Caco-2 (cell line): ENCODE measurements around the gene LIMA1. TPM values are rescaled to one million over a fixed set of nuclear protein-coding genes. Genes with fewer than 3 reads are reported as not detected.

Source experiments
- BruUV-seq: library from RNA; stranded (reverse); fragments of 400-500 nt; replicated peaks from 2 replicates; lab custom pipeline; 2021; lab: Mats Ljungman, UMichigan
- CTCF ChIA-PET: fragments of 300-600 bp; sonication (Branson Sonifier 250); formaldehyde crosslinking; loops from one replicate; lab custom pipeline; 2022; ENCODE audit warnings: antibody characterized with exemption; lab: Charles Lee
- POLR2A ChIA-PET: fragments of 300-600 bp; sonication (Branson Sonifier 250); formaldehyde crosslinking; loops from one replicate; lab custom pipeline; 2022; ENCODE audit warnings: antibody characterized with exemption; lab: Charles Lee
- DNase-seq, 2 experiments: peaks; one replicate each; pipeline versions ENCODE4 v3.0.0 to v3.0.0-alpha.2; 2020 to 2022
- H3K27me3 ChIP-seq: replicated peaks from 2 replicates; pipeline ENCODE4 v1.6.0; 2011; ENCODE audit warnings: low read length; ENCODE audit not compliant: control insufficient read depth, insufficient read depth
- H3K36me3 ChIP-seq: 2 replicates; pipeline ENCODE4 v1.5.1; 2011; ENCODE audit warnings: low read length; ENCODE audit not compliant: control insufficient read depth, insufficient read depth
- H3K4me1 ChIP-seq: fragments of 250-450 bp; sonication (Bioruptor Pico); 2 replicates; pipeline ENCODE4 v1.5.1; 2020; ENCODE audit warnings: mild to moderate bottlenecking
- H3K4me3 ChIP-seq: 2 replicates; pipeline ENCODE4 v1.5.1; 2011; ENCODE audit warnings: low read depth, mild to moderate bottlenecking, control low read depth, low read length
- H3K9me3 ChIP-seq: fragments of 250-450 bp; sonication (Bioruptor Pico); 2 replicates; pipeline ENCODE4 v1.5.1; 2020; ENCODE audit warnings: mild to moderate bottlenecking, moderate library complexity
- H3K27ac Mint-ChIP-seq: one replicate; pipeline ENCODE4 v1.8.0; 2022; ENCODE audit warnings: mixed read lengths; ENCODE audit not compliant: unreplicated experiment
- H3K27me3 Mint-ChIP-seq: one replicate; pipeline ENCODE4 v1.8.0; 2022; ENCODE audit warnings: mixed read lengths; ENCODE audit not compliant: insufficient read depth, unreplicated experiment
- H3K36me3 Mint-ChIP-seq: one replicate; pipeline ENCODE4 v1.8.0; 2022; ENCODE audit warnings: mild to moderate bottlenecking, mixed read lengths; ENCODE audit not compliant: insufficient read depth, unreplicated experiment
- H3K4me1 Mint-ChIP-seq: one replicate; pipeline ENCODE4 v1.8.0; 2022; ENCODE audit warnings: low read depth, mixed read lengths; ENCODE audit not compliant: unreplicated experiment
- H3K4me3 Mint-ChIP-seq: one replicate; pipeline ENCODE4 v1.8.0; 2022; ENCODE audit warnings: mild to moderate bottlenecking, moderate library complexity, mixed read lengths; ENCODE audit not compliant: unreplicated experiment
- H3K9me3 Mint-ChIP-seq: one replicate; pipeline ENCODE4 v1.8.0; 2022; ENCODE audit warnings: mixed read lengths; ENCODE audit not compliant: unreplicated experiment
- intact Hi-C: fragments of 100-400 bp; cut with micrococcal nuclease; formaldehyde crosslinking; loops from one replicate; pipeline ENCODE4 v1.10.0; 2022; ENCODE audit not compliant: unreplicated experiment
- total RNA-seq: library from RNA; stranded (reverse); gene quantifications from 2 replicates; pipeline ENCODE4 v1.2.3, GENCODE V29; 2022
- TF ChIP-seq, protein P1 (sequence below), 2 experiments: fragments of 200-600 bp in 1 of 2; IDR thresholded peaks; 1 replicate in 1 of 2; 2 replicates in 1 of 2; pipeline versions ENCODE4 v1.5.1 to v1.8.0; 2011 to 2022; ENCODE audit warnings: antibody characterized with exemption in 1 of 2, control low read depth in 1 of 2, inconsistent platforms in 1 of 2, low read depth in 1 of 2, low read length in 1 of 2, mild to moderate bottlenecking in 1 of 2, moderate library complexity in 1 of 2; ENCODE audit not compliant: insufficient read depth in 1 of 2, severe bottlenecking in 1 of 2, unreplicated experiment in 1 of 2

LIMA1 gene
- total RNA-seq, 1 experiment from 2014 or later = 50.3 TPM

DNA sequence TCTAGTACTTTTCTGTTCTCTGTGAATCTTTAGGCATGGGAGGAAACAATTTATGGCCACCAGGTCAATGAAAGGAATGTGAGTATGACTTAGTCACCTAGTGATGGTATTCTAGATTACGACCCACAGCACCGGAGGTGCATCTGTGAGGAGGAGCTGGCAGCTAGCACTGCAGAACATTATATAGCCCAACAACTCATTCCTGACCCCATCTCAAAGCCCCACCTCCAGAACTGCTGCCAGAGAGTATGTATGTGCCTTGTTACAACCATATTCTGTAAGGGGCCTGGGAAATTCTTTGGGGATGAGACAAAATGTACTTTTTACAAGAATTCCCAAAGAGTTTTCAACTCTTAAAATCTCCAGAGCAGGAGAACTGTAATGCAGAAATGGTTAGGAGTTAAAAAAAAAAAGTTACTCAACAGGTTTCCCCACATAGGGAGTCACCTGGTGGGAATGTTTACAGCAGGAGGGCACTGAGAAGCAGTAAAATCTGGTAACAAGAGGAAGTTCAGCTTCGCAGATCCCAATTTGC lies 81.3 kb downstream of the LIMA1 start:
- ChIA-PET POLR2A (interaction anchor here (0.5 to 1.0 kb wide), 4 partner anchors 22 to 461 kb away, joined by 3 to 6 read pairs (median 4); partner anchors contain the start of genes LIMA1 and TMBIM6), CTCF (interaction anchor here (0.9 kb wide), 1 partner anchor 90 kb away, joined by 3 read pairs; the partner anchor contains the start of gene COX14)
- TF ChIP-seq, protein P1, sequence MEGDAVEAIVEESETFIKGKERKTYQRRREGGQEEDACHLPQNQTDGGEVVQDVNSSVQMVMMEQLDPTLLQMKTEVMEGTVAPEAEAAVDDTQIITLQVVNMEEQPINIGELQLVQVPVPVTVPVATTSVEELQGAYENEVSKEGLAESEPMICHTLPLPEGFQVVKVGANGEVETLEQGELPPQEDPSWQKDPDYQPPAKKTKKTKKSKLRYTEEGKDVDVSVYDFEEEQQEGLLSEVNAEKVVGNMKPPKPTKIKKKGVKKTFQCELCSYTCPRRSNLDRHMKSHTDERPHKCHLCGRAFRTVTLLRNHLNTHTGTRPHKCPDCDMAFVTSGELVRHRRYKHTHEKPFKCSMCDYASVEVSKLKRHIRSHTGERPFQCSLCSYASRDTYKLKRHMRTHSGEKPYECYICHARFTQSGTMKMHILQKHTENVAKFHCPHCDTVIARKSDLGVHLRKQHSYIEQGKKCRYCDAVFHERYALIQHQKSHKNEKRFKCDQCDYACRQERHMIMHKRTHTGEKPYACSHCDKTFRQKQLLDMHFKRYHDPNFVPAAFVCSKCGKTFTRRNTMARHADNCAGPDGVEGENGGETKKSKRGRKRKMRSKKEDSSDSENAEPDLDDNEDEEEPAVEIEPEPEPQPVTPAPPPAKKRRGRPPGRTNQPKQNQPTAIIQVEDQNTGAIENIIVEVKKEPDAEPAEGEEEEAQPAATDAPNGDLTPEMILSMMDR (IDR thresholded peaks at IDR 0.05; ENCODE audit: insufficient read depth in 1 of 2, low read depth in 1 of 2, low read length in 1 of 2, severe bottlenecking in 1 of 2, unreplicated experiment in 1 of 2) = peak in 1 of 2 experiments; percentile 14
- Mint-ChIP-seq H3K27ac (peak overlapping the region; percentile 95), H3K36me3 (peaks cover 66% of the 10 kb centered on the region), H3K4me3 (peak overlapping the region; percentile 74), H3K9me3 (no peaks in the 10 kb centered on the region), H3K27me3 (no peaks in the 10 kb centered on the region), H3K4me1 (peaks cover 34% of the 10 kb centered on the region)
- no peak overlapping the region for H3K4me3 ChIP-seq
- no peaks in the 10 kb centered on the region for H3K27me3 ChIP-seq
- DNase-seq = peak; percentile 83 to 89
- no peaks in the 10 kb centered on the region for H3K9me3 ChIP-seq
- BruUV-seq = no TSS peak
- peaks cover 9% of the 10 kb centered on the region for H3K36me3 ChIP-seq
- peaks cover 40% of the 10 kb centered on the region for H3K4me1 ChIP-seq
- intact Hi-C loops = loop anchor here (1.0 to 5.0 kb wide), 4 partner anchors 22 to 200 kb away; partner anchors contain the start of gene LARP4

DNA sequence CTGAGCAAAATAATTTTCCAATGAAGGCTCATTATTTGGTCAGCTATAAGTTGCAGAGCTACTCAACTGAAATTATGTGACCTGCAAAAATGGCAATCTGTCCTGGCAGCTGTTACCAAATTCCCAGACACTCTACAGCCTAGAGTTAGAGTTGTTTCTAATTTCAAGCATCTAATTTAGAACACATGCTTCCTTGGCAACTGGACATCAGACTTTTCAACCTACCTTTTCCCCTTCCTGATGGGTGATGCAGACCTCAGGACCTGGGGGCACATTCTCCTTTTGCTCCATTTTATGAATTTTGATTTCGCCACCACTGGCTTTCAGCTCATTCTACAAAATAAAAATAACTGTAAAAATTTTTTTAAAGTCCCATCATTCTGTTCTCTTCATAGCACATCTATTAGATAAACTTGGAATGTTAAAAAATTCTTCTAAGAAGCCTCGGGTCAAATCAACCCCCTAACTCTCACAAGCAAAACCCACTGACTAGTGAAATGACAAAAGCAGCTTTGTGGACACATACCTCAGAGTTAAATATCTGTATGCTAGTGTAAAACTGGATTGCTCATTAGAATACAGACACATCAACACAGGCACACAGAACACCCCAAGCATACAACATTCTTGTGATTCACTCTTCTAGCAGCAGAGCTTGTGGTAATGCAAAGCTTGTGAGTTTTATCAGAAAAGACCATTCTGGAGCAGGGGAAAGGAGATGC lies 82.6 kb downstream of the LIMA1 start:
- POLR2A ChIA-PET = no interaction called here
- no peak for DNase-seq
- H3K9me3 Mint-ChIP-seq = no peaks in the 10 kb centered on the region
- no peaks in the 10 kb centered on the region for H3K27me3 ChIP-seq
- peak overlapping the region; percentile 95 for H3K27ac Mint-ChIP-seq
- no peak overlapping the region for H3K4me3 ChIP-seq
- H3K36me3 Mint-ChIP-seq = peaks cover 77% of the 10 kb centered on the region
- intact Hi-C loops = loop anchor here (5.0 kb wide), 1 partner anchor 202 kb away; the partner anchor contains the start of gene LARP4
- no peak overlapping the region for H3K4me3 Mint-ChIP-seq
- TF ChIP-seq, protein P1 (IDR thresholded peaks at IDR 0.05; ENCODE audit: insufficient read depth in 1 of 2, low read depth in 1 of 2, low read length in 1 of 2, severe bottlenecking in 1 of 2, unreplicated experiment in 1 of 2) = no peak
- BruUV-seq = no TSS peak
- H3K27me3 Mint-ChIP-seq = no peaks in the 10 kb centered on the region
- CTCF ChIA-PET = interaction anchor here (0.6 to 0.7 kb wide), 2 partner anchors 24 to 144 kb away, joined by 4 to 5 read pairs; no protein-coding TSS in a partner anchor
- H3K36me3 ChIP-seq = peaks cover 9% of the 10 kb centered on the region
- no peaks in the 10 kb centered on the region for H3K9me3 ChIP-seq
- H3K4me1 ChIP-seq = peaks cover 40% of the 10 kb centered on the region
- H3K4me1 Mint-ChIP-seq = peaks cover 34% of the 10 kb centered on the region

DNA sequence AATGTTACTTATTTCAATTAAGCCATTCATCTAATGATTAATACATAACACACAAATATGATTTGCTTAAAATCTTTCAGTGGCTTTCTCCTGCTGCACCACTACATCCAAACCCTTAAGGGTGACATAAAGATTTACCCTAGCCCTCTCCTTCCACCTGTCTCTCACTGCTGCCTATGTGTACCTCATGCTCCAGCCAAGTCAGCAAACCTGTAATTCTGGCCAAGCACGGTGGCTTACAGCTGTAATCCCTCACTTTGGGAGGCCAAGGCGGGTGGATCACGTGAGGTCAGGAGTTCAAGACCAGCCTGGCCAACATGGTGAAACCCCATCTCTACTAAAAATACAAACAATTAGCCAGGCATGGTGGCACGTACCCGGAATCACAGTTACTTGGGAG lies 84.5 kb downstream of the LIMA1 start:
- ChIA-PET CTCF (no interaction called here), POLR2A (no interaction called here)
- no TSS peak for BruUV-seq
- TF ChIP-seq, protein P1 (IDR thresholded peaks at IDR 0.05; ENCODE audit: insufficient read depth in 1 of 2, low read depth in 1 of 2, low read length in 1 of 2, severe bottlenecking in 1 of 2, unreplicated experiment in 1 of 2) = no peak
- Histone ChIP-seq H3K27me3 (no peaks in the 10 kb centered on the region), H3K9me3 (no peaks in the 10 kb centered on the region), H3K36me3 (peaks cover 6% of the 10 kb centered on the region), H3K4me3 (no peak overlapping the region), H3K4me1 (peaks cover 35% of the 10 kb centered on the region)
- Mint-ChIP-seq H3K4me1 (peaks cover 32% of the 10 kb centered on the region), H3K27me3 (no peaks in the 10 kb centered on the region), H3K9me3 (no peaks in the 10 kb centered on the region), H3K36me3 (peaks cover 60% of the 10 kb centered on the region), H3K4me3 (no peak overlapping the region), H3K27ac (no peak overlapping the region)
- intact Hi-C loops = no loop called here
- DNase-seq = no peak
